ENCODE results near the gene CHD5.

CHD5 gene

GRCh38 chr1:6109688-6110087, 70.4 kb downstream of the CHD5 start:
- DNase-seq: no peak

- DNase-seq: no peak
Measured at GRCh38 chr1:6108937-6109614, 71.0 kb downstream of the CHD5 start.

- DNase-seq: no peak
Measured at GRCh38 chr1:6108476-6108875, 71.6 kb downstream of the CHD5 start.

- no peak for DNase-seq
Measured at GRCh38 chr1:6107409-6108356, 72.4 kb downstream of the CHD5 start.

- DNase-seq: no peak
Measured at GRCh38 chr1:6106977-6107376, 73.1 kb downstream of the CHD5 start.

- no peak for DNase-seq
Measured at GRCh38 chr1:6106321-6106731, 73.8 kb downstream of the CHD5 start.

- no peak for DNase-seq
Measured at GRCh38 chr1:6105763-6106162, 74.4 kb downstream of the CHD5 start.

- no peak for DNase-seq
Measured at GRCh38 chr1:6105218-6105679, 74.9 kb downstream of the CHD5 start.

- DNase-seq: no peak
Measured at GRCh38 chr1:6104631-6105030, 75.5 kb downstream of the CHD5 start.

GRCh38 chr1:6103854-6104530, 76.1 kb downstream of the CHD5 start:
- no peak for DNase-seq

- DNase-seq: no peak
Measured at GRCh38 chr1:6103111-6103853, 76.8 kb downstream of the CHD5 start.

- no peak for DNase-seq
Measured at GRCh38 chr1:6102532-6102845, 77.6 kb downstream of the CHD5 start.

GRCh38 chr1:6101826-6102531, 78.1 kb downstream of the CHD5 start:
- no peak for DNase-seq

- DNase-seq: no peak
Measured at GRCh38 chr1:6100861-6101783, 79.0 kb downstream of the CHD5 start.

- no peak for DNase-seq
Measured at GRCh38 chr1:6099787-6100765, 80.0 kb downstream of the CHD5 start.

- no peak for DNase-seq
Measured at GRCh38 chr1:6099297-6099696, 80.8 kb downstream of the CHD5 start.

GRCh38 chr1:6098303-6099215, 81.6 kb downstream of the CHD5 start:
- peak; percentile 15 for DNase-seq

- no peak for DNase-seq
Measured at GRCh38 chr1:6097824-6098223, 82.3 kb downstream of the CHD5 start.

GRCh38 chr1:6097117-6097595, 83.0 kb downstream of the CHD5 start:
- no peak for DNase-seq
